ENCODE data around the gene ZNF593OS.

ZNF593OS gene

GRCh38 chr1:26164861-26165842 is 6.5 kb downstream of the ZNF593OS start:
- H3K4me3 ChIP-seq (ENCODE audit: low read depth, low read length): no peak overlapping the region
- no peak for DNase-seq (ENCODE audit: low read depth)
- TF ChIP-seq CTCF (IDR thresholded peaks at IDR 0.05; ENCODE audit: insufficient read depth, low read depth, low read length, missing control alignments): no peak

- TF ChIP-seq CTCF (IDR thresholded peaks at IDR 0.05; ENCODE audit: insufficient read depth, low read depth, low read length, missing control alignments): peak; percentile 60
- H3K4me3 ChIP-seq (ENCODE audit: low read depth, low read length): no peak overlapping the region
- peak; percentile 28 for DNase-seq (ENCODE audit: low read depth)
These were observed 7.4 kb downstream of the ZNF593OS start for GRCh38 chr1:26164036-26164860.

GRCh38 chr1:26163684-26164035 is 8.0 kb downstream of the ZNF593OS start:
- H3K4me3 ChIP-seq (ENCODE audit: low read depth, low read length): no peak overlapping the region
- TF ChIP-seq CTCF (IDR thresholded peaks at IDR 0.05; ENCODE audit: insufficient read depth, low read depth, low read length, missing control alignments): no peak
- DNase-seq (ENCODE audit: low read depth): no peak

DNA sequence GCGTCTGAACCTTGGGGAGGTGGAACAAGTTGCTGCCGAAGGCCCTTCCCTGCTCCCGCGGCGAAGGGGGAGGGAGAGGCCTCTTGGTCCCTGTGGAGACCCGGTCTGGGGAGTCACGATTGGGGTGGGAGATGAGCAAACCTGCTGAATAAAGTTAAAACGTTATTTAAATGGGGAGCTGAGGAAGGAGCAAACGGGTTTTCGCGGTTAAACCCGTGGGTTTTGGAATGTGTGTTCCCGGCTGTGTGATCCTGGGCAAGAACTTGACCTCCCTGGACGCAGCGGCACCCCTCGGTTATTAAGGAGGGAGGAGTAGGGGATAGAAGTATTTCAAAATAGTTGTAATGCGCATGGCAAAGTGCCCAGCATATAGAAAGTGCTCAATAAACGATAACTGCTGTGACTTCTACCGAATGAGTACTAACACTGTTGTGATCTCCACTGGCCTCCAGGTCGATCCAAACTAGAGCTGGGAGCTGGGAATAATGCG is 9.4 kb downstream of the ZNF593OS start:
- TF ChIP-seq CTCF (IDR thresholded peaks at IDR 0.05; ENCODE audit: insufficient read depth, low read depth, low read length, missing control alignments): no peak
- no peak overlapping the region for H3K4me3 ChIP-seq (ENCODE audit: low read depth, low read length)
- no peak for DNase-seq (ENCODE audit: low read depth)

- no peak overlapping the region for H3K4me3 ChIP-seq (ENCODE audit: low read depth, low read length)
- TF ChIP-seq CTCF (IDR thresholded peaks at IDR 0.05; ENCODE audit: insufficient read depth, low read depth, low read length, missing control alignments): no peak
- DNase-seq (ENCODE audit: low read depth): no peak
These were observed 10.0 kb downstream of the ZNF593OS start for GRCh38 chr1:26161415-26162219.

Data from GM12865 (cell line).